ENCODE measurements around the gene ATP5PD.

ATP5PD gene

GRCh38 chr17:75046407-75047289, at the start of gene ATP5PD, which contains the start of gene KCTD2:
Gene ATP5PD, minus strand, starts transcription at chr17:75046969. Its CDS starts 4,319 bp downstream, at chr17:75042650.
Gene KCTD2, plus strand, starts transcription at chr17:75047225. Its CDS starts 26 bp downstream, at chr17:75047251.
- peak; percentile 92 for DNase-seq (ENCODE audit: extremely low read depth, low read depth)
- no peak for TF ChIP-seq CTCF (IDR thresholded peaks at IDR 0.05; ENCODE audit: low read depth, low read length)

- no peak for DNase-seq (ENCODE audit: extremely low read depth, low read depth)
- no peak for TF ChIP-seq CTCF (IDR thresholded peaks at IDR 0.05; ENCODE audit: low read depth, low read length)
Observed at GRCh38 chr17:75096082-75096625, 49.4 kb upstream of the ATP5PD start.

GRCh38 chr17:75094871-75095399, 48.2 kb upstream of the ATP5PD start:
- TF ChIP-seq CTCF (IDR thresholded peaks at IDR 0.05; ENCODE audit: low read depth, low read length) = no peak
- no peak for DNase-seq (ENCODE audit: extremely low read depth, low read depth)

DNA sequence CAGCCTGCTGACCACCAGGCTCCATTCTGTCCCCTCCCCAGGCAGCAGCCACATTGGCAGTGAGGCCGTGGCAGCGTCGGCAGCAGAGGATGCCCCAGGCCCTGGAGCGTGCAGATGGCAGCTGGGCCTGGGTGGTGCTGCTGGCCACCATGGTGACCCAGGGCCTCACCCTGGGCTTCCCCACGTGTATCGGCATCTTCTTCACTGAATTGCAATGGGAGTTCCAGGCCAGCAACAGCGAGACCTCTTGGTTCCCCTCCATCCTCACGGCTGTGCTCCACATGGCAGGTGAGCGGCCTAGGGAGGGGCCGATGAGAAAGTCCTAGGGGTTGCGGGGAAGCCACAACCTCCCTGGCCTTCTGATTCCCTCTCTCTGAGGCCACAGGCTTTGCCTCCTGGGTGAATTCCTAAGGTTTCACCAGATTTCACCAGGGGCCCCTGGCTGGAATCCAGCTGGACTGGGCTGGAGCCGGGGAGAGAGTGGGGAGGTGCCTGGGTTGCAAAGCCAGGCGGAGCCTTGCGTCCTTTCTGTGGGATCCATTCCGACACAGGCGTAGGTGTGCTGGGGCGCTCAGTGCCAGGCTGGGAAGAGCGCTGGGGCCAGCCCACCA, 46.9 kb upstream of the ATP5PD start:
- TF ChIP-seq CTCF (IDR thresholded peaks at IDR 0.05; ENCODE audit: low read depth, low read length) = no peak

GRCh38 chr17:75091855-75092327, 45.1 kb upstream of the ATP5PD start:
- TF ChIP-seq CTCF (IDR thresholded peaks at IDR 0.05; ENCODE audit: low read depth, low read length) = no peak

More for the DNA sequence above, 46.9 kb upstream of the ATP5PD start:
- DNase-seq (ENCODE audit: extremely low read depth, low read depth) = no peak

DNA sequence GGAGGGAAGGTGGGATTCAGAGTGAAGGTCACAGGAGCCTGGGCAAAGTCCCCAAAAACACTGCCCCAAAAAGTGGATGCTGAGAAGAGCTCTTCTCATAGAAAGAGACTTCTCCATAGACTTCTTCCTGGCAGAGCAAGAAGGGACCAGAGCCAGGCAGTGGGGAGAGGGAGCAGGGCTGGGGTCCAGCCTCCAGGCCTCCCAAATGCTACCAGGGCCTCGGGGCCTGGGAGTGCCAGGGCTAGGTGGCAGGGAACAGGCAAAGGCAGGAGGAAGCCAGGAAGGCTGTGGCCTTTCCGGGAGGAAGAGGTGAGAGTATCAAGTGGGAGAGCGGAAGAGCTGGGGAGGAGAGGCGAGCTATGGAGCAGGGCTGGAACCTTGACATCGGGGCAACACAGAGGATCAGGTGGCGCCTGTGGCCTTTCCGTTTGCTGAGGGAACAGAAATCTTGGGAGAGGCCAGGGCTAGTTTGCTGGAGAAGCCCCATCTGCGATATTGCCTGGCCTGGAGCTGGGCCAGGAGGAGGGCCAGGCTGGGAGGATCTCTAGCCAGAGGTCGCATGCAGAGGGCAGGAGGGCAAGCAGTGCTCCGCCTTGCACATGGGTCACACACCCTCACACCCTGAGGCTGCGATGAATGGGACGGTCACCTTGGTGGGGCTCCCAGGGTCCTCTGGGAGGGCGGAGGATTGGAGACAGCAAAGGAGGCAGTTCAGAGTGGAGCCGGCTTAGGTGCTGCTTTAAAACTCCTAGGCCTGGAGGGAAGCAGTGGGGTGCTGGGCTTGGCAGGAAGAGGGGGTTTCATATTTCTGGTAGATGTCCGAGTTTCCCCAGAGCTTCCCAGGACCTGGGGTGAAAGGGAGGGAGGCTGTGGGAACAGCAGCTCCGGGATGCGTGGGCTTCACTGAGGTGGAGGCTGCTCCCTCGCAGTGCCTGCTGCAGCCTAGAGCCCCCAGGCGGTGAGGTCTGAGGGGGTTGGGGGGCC, 44.4 kb upstream of the ATP5PD start:
- DNase-seq (ENCODE audit: extremely low read depth, low read depth) = no peak
- no peak for TF ChIP-seq CTCF (IDR thresholded peaks at IDR 0.05; ENCODE audit: low read depth, low read length)

More at GRCh38 chr17:75091855-75092327, 45.1 kb upstream of the ATP5PD start:
- DNase-seq (ENCODE audit: extremely low read depth, low read depth) = no peak

Measured in AG09319 (cell line).